Measurements from ENCODE around the gene POLDIP2.

Gene POLDIP2

GRCh38 chr17:28335959-28336871 lies 21.1 kb downstream of the POLDIP2 start:
- DNase-seq (ENCODE audit: low read depth) = no peak

GRCh38 chr17:28335201-28335958 lies 21.9 kb downstream of the POLDIP2 start, which contains the start of the genes IFT20 and TNFAIP1:
IFT20 (minus strand) TSS chr17:28335472; CDS start chr17:28331985, 3,487 bp downstream.
TNFAIP1 (plus strand) TSS chr17:28335761; CDS start chr17:28339522, 3,761 bp downstream.
- DNase-seq (ENCODE audit: low read depth) = peak; percentile 95

GRCh38 chr17:28334666-28335200 lies 22.6 kb downstream of the POLDIP2 start:
- DNase-seq (ENCODE audit: low read depth) = no peak

GRCh38 chr17:28334171-28334570 lies 23.2 kb downstream of the POLDIP2 start:
- DNase-seq (ENCODE audit: low read depth) = no peak

- no peak for DNase-seq (ENCODE audit: low read depth)
Measured at GRCh38 chr17:28333083-28333746, 24.1 kb downstream of the POLDIP2 start.

- DNase-seq (ENCODE audit: low read depth) = no peak
Measured at GRCh38 chr17:28331891-28332420, 25.4 kb downstream of the POLDIP2 start.

- no peak for DNase-seq (ENCODE audit: low read depth)
Measured at GRCh38 chr17:28330671-28331070, 26.7 kb downstream of the POLDIP2 start.

GRCh38 chr17:28328325-28328724 lies 29.0 kb downstream of the POLDIP2 start:
- DNase-seq (ENCODE audit: low read depth) = no peak

- no peak for DNase-seq (ENCODE audit: low read depth)
Measured at GRCh38 chr17:28327709-28328108, 29.6 kb downstream of the POLDIP2 start.

- DNase-seq (ENCODE audit: low read depth) = no peak
Measured at GRCh38 chr17:28327031-28327607, 30.2 kb downstream of the POLDIP2 start.

- no peak for DNase-seq (ENCODE audit: low read depth)
Measured at GRCh38 chr17:28326114-28326513, 31.2 kb downstream of the POLDIP2 start.

GRCh38 chr17:28325211-28325610 lies 32.1 kb downstream of the POLDIP2 start:
- no peak for DNase-seq (ENCODE audit: low read depth)

GRCh38 chr17:28324781-28325180 lies 32.5 kb downstream of the POLDIP2 start:
- DNase-seq (ENCODE audit: low read depth) = no peak

- no peak for DNase-seq (ENCODE audit: low read depth)
Measured at GRCh38 chr17:28324267-28324745, 33.0 kb downstream of the POLDIP2 start.

- no peak for DNase-seq (ENCODE audit: low read depth)
Measured at GRCh38 chr17:28320215-28321061, 36.9 kb downstream of the POLDIP2 start.

- no peak for DNase-seq (ENCODE audit: low read depth)
Measured at GRCh38 chr17:28319598-28319935, 37.8 kb downstream of the POLDIP2 start.

GRCh38 chr17:28318759-28319597 lies 38.3 kb downstream of the POLDIP2 start, which contains the start of gene TMEM97:
TMEM97 (plus strand) TSS chr17:28319200; CDS start chr17:28319240, 40 bp downstream.
- peak; percentile 88 for DNase-seq (ENCODE audit: low read depth)

GRCh38 chr17:28317966-28318758 lies 39.2 kb downstream of the POLDIP2 start:
- no peak for DNase-seq (ENCODE audit: low read depth)
